HG03457 (cell line): ENCODE measurements around the gene TDRD12.
"Not testable (repeated sequence)": the region's sequence is repeated elsewhere in the genome, so short reads cannot be mapped to it uniquely, and the experiment has no call there.

ENCODE experiments used
- ATAC-seq: cut with Tn5 transposase; IDR thresholded peaks from one replicate; pipeline ENCODE4 v1.9.1; 2021; ENCODE audit warnings: moderate number of reproducible peaks; ENCODE audit not compliant: unreplicated experiment

TDRD12 gene

GRCh38 chr19:32693151-32694108 is 26.1 kb upstream of the TDRD12 start:
- ATAC-seq: not testable (repeated sequence)

GRCh38 chr19:32694316-32694715 is 25.3 kb upstream of the TDRD12 start:
- not testable (repeated sequence) for ATAC-seq

DNA sequence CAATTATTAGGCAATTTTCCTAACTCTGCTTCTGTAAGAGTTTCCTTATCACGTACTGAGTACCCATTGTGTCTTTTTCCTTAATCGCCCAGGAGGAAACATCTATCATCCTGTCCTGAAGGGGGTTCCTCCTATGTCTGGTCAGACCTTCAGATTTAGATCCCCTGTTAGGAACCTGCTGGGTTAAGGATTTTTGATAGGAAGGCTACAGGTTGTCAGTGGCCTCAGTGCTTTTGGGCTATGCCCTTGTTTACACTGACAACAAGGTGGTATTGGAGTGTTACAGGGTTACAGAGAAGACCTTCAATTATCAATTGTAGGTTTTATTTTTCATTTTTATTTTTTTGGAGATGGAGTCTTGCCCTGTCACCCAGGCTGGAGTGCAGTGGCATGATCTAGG is 24.7 kb upstream of the TDRD12 start:
- ATAC-seq: not testable (repeated sequence)

GRCh38 chr19:32695506-32695905 is 24.1 kb upstream of the TDRD12 start:
- ATAC-seq: not testable (repeated sequence)

DNA sequence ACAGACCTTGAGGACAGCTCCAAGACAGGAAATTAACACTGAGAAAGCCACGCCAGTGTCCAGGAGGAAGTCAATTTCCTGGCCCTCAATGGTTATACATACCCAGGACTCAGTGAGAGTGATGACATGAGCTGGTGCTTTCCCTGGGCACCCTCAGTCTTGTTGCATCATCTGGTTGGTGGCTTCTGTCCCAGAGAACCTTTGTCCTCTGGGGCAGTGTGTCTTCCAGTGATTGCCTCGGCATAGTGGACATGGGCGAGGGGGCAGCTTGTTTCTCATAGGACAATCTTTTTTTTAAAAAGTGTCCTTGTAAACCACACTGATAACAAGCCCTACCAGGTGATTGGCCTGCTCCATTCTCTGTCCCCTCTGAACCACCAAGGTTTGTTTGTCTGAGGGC is 22.8 kb upstream of the TDRD12 start:
- ATAC-seq: not testable (repeated sequence)

GRCh38 chr19:32700129-32700528 is 19.4 kb upstream of the TDRD12 start:
- not testable (repeated sequence) for ATAC-seq

GRCh38 chr19:32702010-32702409 is 17.6 kb upstream of the TDRD12 start:
- ATAC-seq: no peak

GRCh38 chr19:32704006-32704405 is 15.6 kb upstream of the TDRD12 start:
- ATAC-seq: not testable (repeated sequence)

DNA sequence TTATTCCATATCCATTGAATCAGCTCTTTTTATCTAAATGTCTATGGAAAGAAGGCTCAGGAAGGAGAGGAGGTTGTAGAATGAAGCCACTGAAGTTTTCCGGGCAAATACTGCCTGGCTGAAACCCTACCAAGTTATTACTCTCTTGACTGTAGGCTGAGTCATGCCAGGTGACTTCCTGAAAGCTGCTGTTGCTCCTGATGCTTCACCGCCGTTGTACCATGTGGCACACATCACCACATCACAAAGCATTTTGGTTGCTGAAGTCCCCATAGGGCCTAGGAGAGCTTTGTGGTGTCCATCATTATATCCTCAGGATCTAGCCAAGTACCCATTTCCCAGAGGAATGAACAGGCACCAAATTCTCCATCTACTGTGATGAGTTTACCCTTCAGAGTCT is 11.1 kb upstream of the TDRD12 start:
- ATAC-seq: no peak

DNA sequence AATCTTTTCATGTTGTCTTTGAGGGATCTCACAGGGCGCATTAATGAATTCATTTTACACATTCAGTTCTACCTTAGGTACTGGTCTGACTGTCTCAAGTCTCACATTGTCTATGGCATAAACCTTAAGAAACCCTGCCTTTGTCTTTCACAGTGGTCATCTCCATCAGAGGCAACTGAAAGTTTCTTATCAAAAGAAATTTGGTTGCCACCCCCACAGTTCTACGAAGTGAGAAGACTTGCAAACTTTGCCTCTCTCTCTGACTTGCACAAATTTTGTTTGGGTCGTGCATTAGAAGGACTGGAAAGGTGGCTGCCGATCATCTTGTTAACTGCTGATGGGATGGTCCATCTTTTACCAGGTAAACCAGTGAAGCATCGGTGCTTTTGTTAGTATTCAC is 10.5 kb upstream of the TDRD12 start:
- ATAC-seq: no peak

DNA sequence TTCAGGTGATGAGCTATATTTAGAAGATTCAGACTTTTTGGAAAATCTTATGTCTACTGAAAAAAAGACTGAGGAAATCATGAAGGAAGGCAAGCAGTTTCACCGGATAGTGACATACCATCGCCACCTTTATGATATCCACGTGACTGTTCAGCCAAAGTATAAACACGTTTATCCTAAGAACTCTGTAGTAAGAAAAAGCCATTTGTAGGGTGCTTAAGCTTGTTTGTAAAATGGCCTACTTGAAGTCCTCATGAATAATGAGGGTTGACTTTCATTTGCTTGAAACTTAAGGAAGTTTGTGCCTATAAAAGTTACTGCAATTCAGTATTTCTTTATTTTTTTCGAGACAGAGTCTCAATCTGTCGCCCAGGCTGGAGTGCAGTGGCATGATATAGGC is 7.8 kb upstream of the TDRD12 start:
- no peak for ATAC-seq

DNA sequence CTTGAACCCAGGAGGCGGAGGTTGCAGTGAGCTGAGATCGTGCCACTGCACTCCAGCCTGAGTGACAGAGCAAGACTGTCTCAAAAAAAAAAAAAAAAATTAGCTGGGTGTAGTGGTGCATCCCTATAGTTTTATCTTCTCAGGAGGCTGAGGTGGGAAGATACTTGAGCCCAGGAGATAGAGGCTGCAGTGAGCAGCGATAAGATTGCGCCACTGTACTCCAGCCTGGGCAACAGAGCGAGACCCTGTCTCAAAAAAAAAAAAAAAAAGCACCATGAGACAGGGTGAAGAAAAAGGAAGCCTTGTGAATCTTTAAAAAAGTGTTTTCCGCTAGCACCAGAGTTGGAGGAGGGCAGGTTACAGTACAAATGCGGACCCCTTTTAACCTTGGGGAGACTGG is 3.4 kb upstream of the TDRD12 start:
- not testable (repeated sequence) for ATAC-seq

- no peak for ATAC-seq
These were observed 2.1 kb upstream of the TDRD12 start for GRCh38 chr19:32717496-32717895.

GRCh38 chr19:32718286-32718685 is 1.3 kb upstream of the TDRD12 start:
- ATAC-seq: no peak

GRCh38 chr19:32720216-32720935 is 809 bp downstream of the TDRD12 start:
- no peak for ATAC-seq

- no peak for ATAC-seq
These were observed 1.3 kb downstream of the TDRD12 start for GRCh38 chr19:32720936-32721250.

GRCh38 chr19:32735936-32736335 is 16.4 kb downstream of the TDRD12 start:
- ATAC-seq: no peak

DNA sequence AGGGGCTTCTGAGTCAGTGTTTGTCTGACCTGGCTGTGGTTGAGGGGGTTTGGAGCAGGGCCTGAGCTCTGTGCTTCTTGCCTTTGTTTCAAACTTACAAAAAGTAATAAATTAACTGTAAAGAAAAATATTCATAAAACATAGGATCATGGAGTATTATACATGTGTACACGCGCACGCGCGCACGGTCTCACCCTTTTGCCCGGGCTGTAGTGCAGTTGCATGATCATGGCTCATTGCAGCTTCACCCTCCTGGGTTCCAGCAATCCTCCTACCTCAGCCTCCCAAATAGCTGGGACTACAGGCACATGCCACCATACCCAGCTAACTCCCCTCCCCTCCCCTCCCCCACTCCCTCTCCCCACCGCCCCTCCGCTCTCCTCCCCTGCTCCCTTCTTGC is 23.5 kb downstream of the TDRD12 start:
- no peak for ATAC-seq

DNA sequence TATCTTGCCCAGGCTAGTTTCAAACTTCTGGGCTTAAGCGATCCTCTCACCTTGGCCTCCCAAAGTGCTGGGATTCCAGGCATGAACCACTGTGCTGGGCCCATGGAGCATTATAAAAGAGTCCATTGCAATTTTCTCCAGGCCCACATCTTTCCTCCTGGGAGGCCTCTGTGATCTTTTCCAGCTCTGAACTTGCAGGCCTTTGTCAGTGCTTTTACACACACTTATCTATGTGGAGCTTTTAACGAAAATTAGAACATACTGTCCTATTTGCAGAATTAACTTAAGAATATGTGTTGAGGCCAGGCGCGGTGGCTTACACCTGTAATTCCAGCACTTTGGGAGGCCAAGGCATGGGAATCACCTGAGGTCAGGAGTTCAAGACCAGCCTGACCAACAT is 23.9 kb downstream of the TDRD12 start:
- no peak for ATAC-seq

DNA sequence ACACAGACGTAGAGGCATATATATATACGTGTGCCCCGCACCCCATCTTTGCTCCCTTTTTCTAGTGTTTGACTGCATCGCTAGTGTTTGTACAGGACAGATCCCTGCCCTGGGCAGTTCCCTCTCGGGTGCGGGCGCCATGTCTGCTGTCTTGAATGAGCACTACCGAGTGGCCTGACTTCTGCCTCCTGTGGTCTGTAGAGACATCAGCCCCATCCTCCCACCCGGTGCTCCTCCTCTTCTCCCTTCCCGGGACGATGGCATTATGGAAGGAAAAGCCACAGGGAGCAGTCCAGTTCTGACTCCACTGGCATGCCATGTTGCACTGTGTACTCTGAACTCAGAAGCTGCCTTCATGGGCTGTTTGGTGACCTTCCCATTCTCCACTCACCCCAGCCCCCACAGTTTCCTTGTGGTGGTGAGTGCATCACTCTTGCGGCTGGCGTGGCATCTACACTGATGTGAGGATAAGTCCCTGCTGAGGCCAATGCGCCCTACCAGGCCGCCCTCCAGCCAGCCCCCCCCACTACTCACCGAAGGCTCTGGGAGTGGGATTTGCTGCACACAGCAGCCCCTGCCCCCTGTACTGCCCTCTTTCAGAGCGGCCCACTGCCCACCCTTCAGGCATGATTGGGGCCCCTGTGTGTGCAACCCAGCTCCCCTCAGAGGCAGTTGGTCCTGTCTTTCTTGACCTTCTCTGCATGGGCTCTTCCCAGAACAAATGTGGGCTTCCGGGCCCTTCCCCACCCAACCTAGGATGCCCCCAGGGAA is 25.2 kb downstream of the TDRD12 start:
- ATAC-seq: no peak

GRCh38 chr19:32745594-32746251 is 26.2 kb downstream of the TDRD12 start:
- not testable (repeated sequence) for ATAC-seq
